HG03442 (cell line): ENCODE measurements around the gene MAP10.

Source experiments
- ATAC-seq: cut with Tn5 transposase; IDR thresholded peaks from one replicate; pipeline ENCODE4 v1.9.1; 2021; ENCODE audit warnings: mild to moderate bottlenecking, moderate library complexity; ENCODE audit not compliant: unreplicated experiment

MAP10 gene

DNA sequence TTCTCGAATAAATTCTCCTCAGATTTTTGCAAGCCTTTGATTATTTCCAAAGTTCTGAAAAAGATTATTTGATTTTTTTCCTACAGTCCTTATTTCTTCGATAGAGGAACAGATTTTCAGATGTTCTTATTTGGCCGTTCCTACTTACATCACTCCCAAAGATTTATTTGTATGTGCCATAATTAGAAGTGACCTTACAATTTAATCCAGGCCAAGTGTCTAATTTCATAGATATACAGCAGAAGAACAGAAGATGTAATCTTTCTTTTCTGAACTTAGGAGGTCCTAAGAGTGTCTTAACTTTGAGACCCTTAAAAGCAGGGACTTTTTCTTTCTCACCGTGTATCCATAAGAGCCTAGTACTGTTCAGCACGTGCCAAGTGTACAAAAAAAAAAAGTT, 46.3 kb downstream of the MAP10 start:
- ATAC-seq, result no peak

DNA sequence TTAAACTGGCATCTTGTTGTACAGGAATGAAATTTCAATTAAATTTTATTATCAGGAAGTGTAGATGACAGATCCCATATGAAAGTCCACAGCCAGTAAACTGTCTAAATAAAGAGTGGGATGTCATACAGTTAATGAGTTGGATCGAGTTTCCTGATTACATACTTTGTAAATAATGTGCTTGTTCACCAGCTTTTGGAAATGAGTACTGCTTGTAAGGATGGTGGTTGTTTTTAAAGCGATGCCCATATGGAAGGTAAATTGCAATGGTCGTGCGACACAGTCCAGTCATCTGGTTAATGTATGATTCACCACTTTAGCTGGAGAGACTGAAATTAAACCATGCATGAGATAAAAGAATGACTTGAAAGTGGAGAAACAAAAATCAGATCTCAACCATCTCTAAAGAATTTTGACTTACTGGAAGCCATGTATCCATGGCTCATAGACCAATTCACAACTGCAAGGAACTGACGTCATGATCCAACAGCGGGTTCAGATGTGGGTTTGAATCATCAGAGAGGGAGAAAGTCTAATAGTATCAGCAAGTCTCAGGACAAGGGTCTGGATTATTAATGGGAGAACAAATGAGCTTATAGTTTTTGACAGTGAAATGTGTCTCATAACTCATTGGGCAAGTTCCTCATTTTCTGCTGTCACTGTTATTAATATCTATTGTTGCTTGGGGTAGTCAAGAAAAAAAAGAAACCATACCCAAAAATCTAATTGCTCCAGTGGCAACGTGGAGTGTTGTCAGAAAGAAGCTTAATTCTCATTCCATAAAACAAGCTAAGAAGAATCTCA, 49.0 kb downstream of the MAP10 start:
- ATAC-seq, result no peak

DNA sequence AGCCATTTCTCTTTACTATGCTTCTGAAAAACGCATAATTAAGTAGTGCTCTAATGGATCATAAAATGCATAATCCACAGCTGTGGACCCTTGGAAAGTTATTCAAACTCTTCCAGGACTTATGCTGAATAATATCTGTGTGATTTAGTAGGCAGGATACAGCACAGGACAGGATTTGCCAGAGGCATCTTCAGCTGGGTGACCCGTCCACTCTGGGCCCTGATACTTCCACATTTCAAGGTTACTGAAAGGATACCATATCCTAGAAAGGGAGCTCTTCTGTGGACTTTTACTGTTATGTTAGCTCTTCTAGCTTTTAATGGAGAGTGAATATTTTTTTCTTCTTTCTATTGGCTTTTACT, 49.6 kb downstream of the MAP10 start:
- ATAC-seq, result no peak

DNA sequence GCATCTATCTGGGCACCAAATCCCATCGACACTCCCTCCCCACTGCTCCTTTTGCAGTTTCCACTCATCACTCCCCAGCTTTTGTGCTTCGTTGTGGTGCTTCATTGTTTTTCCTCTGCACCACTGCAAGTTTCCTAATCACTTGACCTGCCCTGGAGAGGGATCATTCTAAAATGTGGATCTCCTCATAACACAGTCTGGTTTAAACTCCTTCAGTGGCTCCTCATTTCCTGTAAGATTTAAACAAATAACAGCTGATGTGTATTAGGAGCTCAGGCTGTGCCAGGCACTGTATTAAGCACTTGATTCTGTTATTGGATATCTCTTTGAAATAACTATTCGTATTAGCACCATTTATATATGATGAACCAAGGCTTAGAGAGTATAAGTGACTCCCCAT, 51.3 kb downstream of the MAP10 start:
- no peak for ATAC-seq
